Activated naive CD4-positive, alpha-beta T cell treated with anti-CD3 and anti-CD28 coated beads, Interleukin-2, amount 50 U/mL, for 72 hours (primary cell): Measurements from ENCODE around the gene ZNRF1. TPM values are rescaled to one million over a fixed set of nuclear protein-coding genes. Genes with fewer than 3 reads are reported as not detected.

Experiments used
- ATAC-seq, 2 donors: fragments of 150-1000 bp; cut with Tn5 transposase; 2 replicates each; pipeline ENCODE4 v1.10.0; 2021; ENCODE audit warnings: mild to moderate bottlenecking in 2 of 2, moderate library complexity in 2 of 2
- DNase-seq, 2 donors: peaks; one replicate each; pipeline ENCODE4 v3.0.0; 2021 to 2022; ENCODE audit warnings: low spot score in 2 of 2
- H3K27ac Mint-ChIP-seq, 2 donors: one replicate each; pipeline ENCODE4 v1.8.0; 2022; ENCODE audit warnings: mild to moderate bottlenecking in 2 of 2, mixed read lengths in 2 of 2
- H3K36me3 Mint-ChIP-seq, 2 donors: one replicate each; pipeline ENCODE4 v1.8.0; 2022; ENCODE audit warnings: mixed read lengths in 2 of 2
- H3K9me3 Mint-ChIP-seq, 2 donors: one replicate each; pipeline ENCODE4 v1.8.0; 2022; ENCODE audit warnings: mixed read lengths in 2 of 2
- total RNA-seq, 2 donors: library from RNA; stranded (reverse); gene quantifications; one replicate each; pipeline ENCODE4 v1.2.3, GENCODE V29; 2022

ZNRF1 gene
- total RNA-seq, 2 donors from 2014 or later: 20.4 to 45.1 TPM

DNA sequence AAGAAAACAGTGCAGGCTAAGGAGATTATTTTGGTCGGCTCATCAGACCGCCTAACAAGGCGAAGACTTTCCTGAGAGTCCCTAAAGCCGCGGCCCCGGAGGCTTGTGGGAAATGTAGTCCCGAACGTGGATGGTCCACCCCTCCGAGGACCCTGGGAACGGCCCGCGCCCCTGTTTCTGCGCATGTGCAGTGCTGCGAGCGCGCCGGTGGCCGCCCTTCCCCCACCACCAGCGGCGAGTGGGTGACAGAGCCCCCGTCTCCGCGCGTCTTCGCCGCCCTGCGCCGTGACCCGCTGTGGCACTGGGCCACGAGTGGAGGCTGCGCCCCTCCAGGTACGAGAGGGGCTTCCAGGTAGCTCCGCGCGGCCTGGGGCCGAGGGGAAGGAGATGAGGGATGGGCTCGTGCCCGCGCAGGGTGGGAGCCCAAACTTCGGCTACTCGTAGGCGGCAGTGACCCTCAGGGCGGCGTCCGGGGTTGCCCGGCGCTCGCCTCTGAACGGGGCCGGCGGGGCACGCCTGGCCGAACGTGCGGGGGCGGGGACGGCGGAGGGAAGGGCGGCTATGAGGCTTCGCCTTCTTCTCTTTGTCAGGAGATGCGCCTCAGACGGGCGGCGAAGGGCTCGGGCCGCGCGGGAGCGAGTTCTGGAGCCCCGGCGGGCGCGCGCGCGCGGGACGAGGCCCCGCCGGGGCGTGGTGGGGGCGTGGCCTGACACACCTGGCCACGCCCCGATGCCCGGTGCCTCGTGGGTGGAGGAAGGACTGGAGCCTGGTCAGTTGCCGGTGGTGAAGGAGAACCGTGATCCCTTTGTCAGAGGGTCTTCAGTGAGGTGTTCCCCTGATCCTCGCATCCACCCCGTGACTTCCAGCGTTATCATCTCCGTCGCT lies 149.7 kb downstream of the ZNRF1 start, which contains the start of gene ZFP1:
ZFP1 (plus strand) TSS at position 214 of the 885 bp plus-strand sequence. CDS start 4,428 bp downstream, outside the sequence.
- Mint-ChIP-seq H3K27ac (peak within 1 kb of the TSS; percentile 83 to 88), H3K9me3 (peaks cover 19 to 27% of the 10 kb centered on the region in 2 donors), H3K36me3 (peaks cover 38 to 44% of the 10 kb centered on the region in 2 donors)
- DNase-seq (peak; percentile 88 to 96), ATAC-seq (peak; percentile 83 to 92)

DNA sequence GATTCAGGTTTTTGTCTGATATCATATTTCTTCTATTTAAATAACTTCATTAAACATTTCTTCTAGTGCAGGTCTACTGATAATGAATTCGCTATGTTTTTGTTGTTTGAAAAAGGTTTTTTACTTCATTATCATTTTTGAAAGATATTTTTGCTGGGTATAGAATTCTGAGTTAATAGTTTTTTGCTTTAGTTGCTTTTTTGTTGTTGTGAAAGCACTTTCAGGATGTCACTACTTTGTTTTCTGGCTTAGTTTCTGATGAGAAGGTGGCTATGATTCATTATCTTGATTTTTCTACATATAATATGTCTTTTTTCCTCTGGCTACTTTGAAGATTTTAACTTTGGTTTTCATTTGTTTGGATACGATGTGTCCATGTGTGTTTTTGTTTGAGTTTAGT lies 153.0 kb downstream of the ZNRF1 start:
- Mint-ChIP-seq H3K27ac (peak overlapping the region in 1 of 2 donors; percentile 39), H3K9me3 (peaks cover 22 to 31% of the 10 kb centered on the region in 2 donors), H3K36me3 (peaks cover 43 to 70% of the 10 kb centered on the region in 2 donors)
- ATAC-seq (peak in 1 of 2 donors; percentile 11), DNase-seq (no peak)

DNA sequence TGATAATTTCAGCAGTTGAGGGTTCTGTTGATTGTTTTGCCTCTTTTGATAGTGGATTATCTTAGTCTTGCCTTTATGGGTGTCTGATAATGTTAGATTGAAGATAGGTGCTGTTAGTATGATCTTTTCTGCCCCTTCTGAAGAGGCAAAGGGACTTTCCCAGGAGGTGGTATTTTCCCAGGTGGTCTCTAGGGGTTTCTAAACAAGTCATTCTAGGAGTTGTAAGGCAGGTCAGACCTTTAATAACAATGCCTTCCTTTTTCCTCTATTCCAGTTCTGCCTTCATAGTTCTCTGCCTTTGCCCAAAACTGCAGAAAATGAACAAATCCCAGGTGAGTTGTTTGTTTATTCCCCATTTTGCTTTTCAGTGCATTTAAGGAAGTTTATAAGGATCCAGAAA lies 153.8 kb downstream of the ZNRF1 start:
- H3K27ac Mint-ChIP-seq: peak overlapping the region; percentile 39 to 57
- peaks cover 22 to 31% of the 10 kb centered on the region in 2 donors for H3K9me3 Mint-ChIP-seq
- ATAC-seq (no peak), DNase-seq (no peak)
- peaks cover 43 to 78% of the 10 kb centered on the region in 2 donors for H3K36me3 Mint-ChIP-seq

DNA sequence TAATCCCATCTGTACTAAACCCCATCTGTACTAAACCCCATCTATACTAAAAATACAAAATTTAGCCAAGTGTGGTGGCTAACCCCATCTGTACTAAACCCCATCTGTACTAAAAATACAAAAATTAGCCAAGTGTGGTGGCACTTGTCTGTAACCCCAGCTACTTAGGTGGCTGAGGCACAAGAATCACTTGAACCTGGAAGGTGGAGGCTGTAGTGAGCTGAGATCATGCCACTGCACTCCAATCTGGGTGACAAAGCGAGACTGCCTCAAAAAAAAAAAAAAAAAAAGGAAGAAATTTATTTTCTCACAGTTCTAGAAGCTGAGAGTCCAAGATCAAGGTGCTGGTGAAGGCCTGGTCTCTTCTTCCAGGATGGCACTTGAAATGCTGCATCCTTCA lies 161.6 kb downstream of the ZNRF1 start:
- ATAC-seq (no peak), DNase-seq (no peak)
- Mint-ChIP-seq H3K9me3 (peaks cover 4 to 8% of the 10 kb centered on the region in 2 donors), H3K36me3 (peaks cover 22 to 75% of the 10 kb centered on the region in 2 donors), H3K27ac (no peak overlapping the region)

Other genes starting within 250 kb of the ZNRF1 start
- gene FA2H, start 224.2 kb upstream of the ZNRF1 start, total RNA-seq: not detected
- 100 to 1,000 TPM in 1 of 2 donors, 10 to 100 TPM in 1; 75.8 to 110 TPM for gene WDR59, start 13.9 kb upstream of the ZNRF1 start, total RNA-seq
- gene LDHD, start 117.8 kb downstream of the ZNRF1 start, total RNA-seq: under 1 TPM; 0.64 to 0.82 TPM
- 10 to 100 TPM; 13.4 to 13.5 TPM for gene ZFP1, start 149.5 kb downstream of the ZNRF1 start, total RNA-seq
- not detected for gene CTRB2, start 208.1 kb downstream of the ZNRF1 start, total RNA-seq
- gene CTRB1, start 220.0 kb downstream of the ZNRF1 start, total RNA-seq: not detected